Gastrocnemius medialis (tissue), 4 donors: ENCODE results near the gene ATP11B. TPM values are rescaled to one million over a fixed set of nuclear protein-coding genes. Genes with fewer than 3 reads are reported as not detected.

Source experiments
- ATAC-seq, 2 donors: fragments of 150-250 bp; one replicate each; pipeline ENCODE4 v1.9.1; 2016
- DNase-seq, 2 donors: peaks; one replicate each; pipeline ENCODE4 v3.0.0-alpha.2; 2019
- H3K27ac ChIP-seq, 4 donors: fragments of 200-600 bp; sonication (generic); 1 replicate in 1 of 4; 2 replicates in 3 of 4; pipeline ENCODE4 v1.5.1; 2016 to 2018; ENCODE audit warnings: mild to moderate bottlenecking in 2 of 4, moderate library complexity in 1 of 4
- H3K27me3 ChIP-seq, 3 donors: fragments of 200-600 bp; sonication (generic) in 2 of 3; 1 replicate in 1 of 3; 2 replicates in 2 of 3; pipeline versions ENCODE4 v1.5.1 to v1.6.0; 2016 to 2019; ENCODE audit warnings: mild to moderate bottlenecking in 1 of 3, moderate library complexity in 1 of 3
- H3K36me3 ChIP-seq, 2 donors: fragments of 200-600 bp; sonication (generic) in 1 of 2; one replicate each; pipeline ENCODE4 v1.5.1; 2017 to 2018
- H3K4me1 ChIP-seq, 2 donors: fragments of 200-600 bp; sonication (generic) in 1 of 2; one replicate each; pipeline ENCODE4 v1.5.1; 2016 to 2017; ENCODE audit warnings: mild to moderate bottlenecking in 2 of 2
- H3K4me3 ChIP-seq, 4 donors: fragments of 200-600 bp; sonication (generic) in 3 of 4; 1 replicate in 1 of 4; 2 replicates in 3 of 4; pipeline ENCODE4 v1.5.1; 2016 to 2019; ENCODE audit warnings: mild to moderate bottlenecking in 2 of 4
- H3K9me3 ChIP-seq, 3 donors: fragments of 200-600 bp; sonication (generic) in 2 of 3; 1 replicate in 1 of 3; 2 replicates in 2 of 3; pipeline ENCODE4 v1.5.1; 2016 to 2019
- CTCF ChIP-seq, 5 experiments: fragments of 450-650 bp in 3 of 5; fragments of 200-600 bp in 2 of 5; sonication (generic) in 2 of 5; IDR thresholded peaks in 4 of 5; conservative IDR thresholded peaks in 1 of 5; 1 replicate in 4 of 5; 2 replicates in 1 of 5; pipeline ENCODE4 v1.5.1; 2016 to 2019; ENCODE audit warnings: antibody characterized with exemption in 5 of 5, mild to moderate bottlenecking in 3 of 5, moderate library complexity in 3 of 5
- POLR2A ChIP-seq, 2 donors: fragments of 450-650 bp; IDR thresholded peaks; one replicate each; pipeline ENCODE4 v1.6.1; 2017; ENCODE audit warnings: antibody characterized with exemption in 2 of 2, mild to moderate bottlenecking in 2 of 2, moderate library complexity in 2 of 2
- in situ Hi-C, 4 donors: fragments of 200-750 bp; cut with MboI; loops; one replicate each; pipeline versions ENCODE4 v1.15.0 to v1.8.0; 2017; ENCODE audit warnings: low sequenced_read_pairs in 4 of 4
- intact Hi-C: fragments of 100-400 bp; cut with DNase I; formaldehyde crosslinking; loops from one replicate; pipeline ENCODE4 v1.15.1; 2023; ENCODE audit warnings: low total_unique reads
- total RNA-seq, 4 donors: library from RNA; depleted of rRNA; stranded (reverse); fragments of >200 nt; gene quantifications; one replicate each; pipeline versions ENCODE4 v1.1.0 to v1.2.3, GENCODE V29; 2016

ATP11B gene
- total RNA-seq, 4 donors from 2014 or later = 16.3 to 44.6 (median 23.4) TPM

- intact Hi-C loops = no loop called here
- Histone ChIP-seq H3K27ac (peak overlapping the region in 1 of 4 donors; percentile 39), H3K36me3 (peaks cover 0 to 12% of the 10 kb centered on the region in 2 donors), H3K9me3 (no peaks in the 10 kb centered on the region), H3K27me3 (no peaks in the 10 kb centered on the region), H3K4me3 (no peak overlapping the region), H3K4me1 (peaks cover 3 to 18% of the 10 kb centered on the region in 2 donors)
- DNase-seq (no peak), ATAC-seq (no peak)
- TF ChIP-seq CTCF (IDR thresholded peaks at IDR 0.05 in 4 of 5, conservative IDR thresholded peaks at IDR 0.05 in 1 of 5) (no peak), POLR2A (IDR thresholded peaks at IDR 0.05) (no peak)
- in situ Hi-C loops = no loop called here
These were observed 117.9 kb downstream of the ATP11B start for GRCh38 chr3:182910936-182911781.

- H3K9me3 ChIP-seq = no peaks in the 10 kb centered on the region
- no peak for ATAC-seq
These were observed 118.4 kb downstream of the ATP11B start for GRCh38 chr3:182911782-182912111.

GRCh38 chr3:182912474-182912873 is 119.2 kb downstream of the ATP11B start:
- ATAC-seq (peak in 1 of 2 donors; percentile 38), DNase-seq (no peak)
- Histone ChIP-seq H3K36me3 (no peaks in the 10 kb centered on the region), H3K27me3 (no peaks in the 10 kb centered on the region), H3K4me3 (no peak overlapping the region), H3K27ac (no peak overlapping the region), H3K9me3 (no peaks in the 10 kb centered on the region), H3K4me1 (peaks cover 11 to 31% of the 10 kb centered on the region in 2 donors)
- in situ Hi-C loops (no loop called here), intact Hi-C loops (no loop called here)
- TF ChIP-seq CTCF (IDR thresholded peaks at IDR 0.05 in 4 of 5, conservative IDR thresholded peaks at IDR 0.05 in 1 of 5) (no peak), POLR2A (IDR thresholded peaks at IDR 0.05) (no peak)

More at GRCh38 chr3:182911782-182912111, 118.4 kb downstream of the ATP11B start:
- peak overlapping the region in 1 of 4 donors; percentile 39 for H3K27ac ChIP-seq
- peaks cover 6 to 23% of the 10 kb centered on the region in 2 donors for H3K4me1 ChIP-seq
- intact Hi-C loops = no loop called here
- no peak for TF ChIP-seq POLR2A (IDR thresholded peaks at IDR 0.05)
- no peak for TF ChIP-seq CTCF (IDR thresholded peaks at IDR 0.05 in 4 of 5, conservative IDR thresholded peaks at IDR 0.05 in 1 of 5)
- no peak for DNase-seq
- no peak overlapping the region for H3K4me3 ChIP-seq
- in situ Hi-C loops = no loop called here
- H3K27me3 ChIP-seq = no peaks in the 10 kb centered on the region
- H3K36me3 ChIP-seq = peaks cover 0 to 6% of the 10 kb centered on the region in 2 donors

- H3K4me1 ChIP-seq = peaks cover 18 to 45% of the 10 kb centered on the region in 2 donors
- peak overlapping the region in 2 of 4 donors; percentile 27 to 49 for H3K27ac ChIP-seq
- TF ChIP-seq CTCF (IDR thresholded peaks at IDR 0.05 in 4 of 5, conservative IDR thresholded peaks at IDR 0.05 in 1 of 5) = no peak
- TF ChIP-seq POLR2A (IDR thresholded peaks at IDR 0.05) = no peak
- ATAC-seq = peak; percentile 37 to 53
- peak in 1 of 2 donors; percentile 13 for DNase-seq
- intact Hi-C loops (no loop called here), in situ Hi-C loops (no loop called here)
- no peaks in the 10 kb centered on the region for H3K9me3 ChIP-seq
- no peak overlapping the region for H3K4me3 ChIP-seq
- no peaks in the 10 kb centered on the region for H3K27me3 ChIP-seq
- H3K36me3 ChIP-seq = no peaks in the 10 kb centered on the region
These were observed 120.6 kb downstream of the ATP11B start for GRCh38 chr3:182913889-182914288.
